ENCODE data around the gene LRP1B. TPM values are rescaled to one million over a fixed set of nuclear protein-coding genes. Genes with fewer than 3 reads are reported as not detected.
"Not testable (repeated sequence)": the region's sequence is repeated elsewhere in the genome, so short reads cannot be mapped to it uniquely, and the experiment has no call there.

Gene LRP1B
- total RNA-seq, 2 donors from 2014 or later: 0.02 TPM; not detected in 1

- H3K4me1 Mint-ChIP-seq: no peaks in the 10 kb centered on the region
- ATAC-seq: no peak
These were observed 36.6 kb downstream of the LRP1B start for GRCh38 chr2:142094233-142094632.

GRCh38 chr2:142088058-142088568 lies 42.7 kb downstream of the LRP1B start:
- ATAC-seq (no peak), DNase-seq (no peak)
- H3K4me1 Mint-ChIP-seq: no peaks in the 10 kb centered on the region
- no peaks in the 10 kb centered on the region for H3K9me3 ChIP-seq (ENCODE audit: control insufficient read depth, low read length, poor library complexity, severe bottlenecking)
- no peak overlapping the region for H3K4me3 Mint-ChIP-seq
- no peaks in the 10 kb centered on the region for H3K27me3 Mint-ChIP-seq
- no peak overlapping the region for H3K27ac Mint-ChIP-seq
- no peaks in the 10 kb centered on the region for H3K36me3 Mint-ChIP-seq (ENCODE audit: low read depth)

More at GRCh38 chr2:142094233-142094632, 36.6 kb downstream of the LRP1B start:
- Mint-ChIP-seq H3K27ac (no peak overlapping the region), H3K27me3 (no peaks in the 10 kb centered on the region), H3K4me3 (no peak overlapping the region), H3K36me3 (ENCODE audit: low read depth) (no peaks in the 10 kb centered on the region)
- H3K9me3 ChIP-seq (ENCODE audit: control insufficient read depth, low read length, poor library complexity, severe bottlenecking): no peaks in the 10 kb centered on the region
- DNase-seq: no peak

- not testable (repeated sequence) for H3K4me1 Mint-ChIP-seq; H3K36me3 Mint-ChIP-seq (ENCODE audit: low read depth); DNase-seq; H3K27ac Mint-ChIP-seq; ATAC-seq; H3K4me3 Mint-ChIP-seq; H3K9me3 ChIP-seq (ENCODE audit: control insufficient read depth, low read length, poor library complexity, severe bottlenecking); H3K27me3 Mint-ChIP-seq
These were observed 43.2 kb downstream of the LRP1B start for GRCh38 chr2:142087585-142087984.

GRCh38 chr2:142082368-142082767 lies 48.4 kb downstream of the LRP1B start:
- H3K27me3 Mint-ChIP-seq: no peaks in the 10 kb centered on the region
- H3K27ac Mint-ChIP-seq: no peak overlapping the region
- no peak overlapping the region for H3K4me3 Mint-ChIP-seq
- H3K36me3 Mint-ChIP-seq (ENCODE audit: low read depth): no peaks in the 10 kb centered on the region
- no peaks in the 10 kb centered on the region for H3K9me3 ChIP-seq (ENCODE audit: control insufficient read depth, low read length, poor library complexity, severe bottlenecking)
- DNase-seq (no peak), ATAC-seq (no peak)
- no peaks in the 10 kb centered on the region for H3K4me1 Mint-ChIP-seq

- Mint-ChIP-seq H3K36me3 (ENCODE audit: low read depth) (no peaks in the 10 kb centered on the region), H3K27me3 (no peaks in the 10 kb centered on the region), H3K27ac (no peak overlapping the region), H3K4me3 (no peak overlapping the region), H3K4me1 (no peaks in the 10 kb centered on the region)
- H3K9me3 ChIP-seq (ENCODE audit: control insufficient read depth, low read length, poor library complexity, severe bottlenecking): no peaks in the 10 kb centered on the region
- DNase-seq (no peak), ATAC-seq (no peak)
These were observed 54.5 kb downstream of the LRP1B start for GRCh38 chr2:142076317-142076716.

GRCh38 chr2:142075826-142076225 lies 55.0 kb downstream of the LRP1B start:
- Mint-ChIP-seq H3K27me3 (no peaks in the 10 kb centered on the region), H3K4me1 (no peaks in the 10 kb centered on the region), H3K4me3 (no peak overlapping the region), H3K36me3 (ENCODE audit: low read depth) (no peaks in the 10 kb centered on the region), H3K27ac (no peak overlapping the region)
- no peaks in the 10 kb centered on the region for H3K9me3 ChIP-seq (ENCODE audit: control insufficient read depth, low read length, poor library complexity, severe bottlenecking)
- ATAC-seq (no peak), DNase-seq (no peak)

- Mint-ChIP-seq H3K4me3 (no peak overlapping the region), H3K36me3 (ENCODE audit: low read depth) (no peaks in the 10 kb centered on the region), H3K27me3 (no peaks in the 10 kb centered on the region), H3K27ac (no peak overlapping the region), H3K4me1 (no peaks in the 10 kb centered on the region)
- no peaks in the 10 kb centered on the region for H3K9me3 ChIP-seq (ENCODE audit: control insufficient read depth, low read length, poor library complexity, severe bottlenecking)
- ATAC-seq (no peak), DNase-seq (no peak)
These were observed 61.4 kb downstream of the LRP1B start for GRCh38 chr2:142069251-142069888.

GRCh38 chr2:142065700-142066099 lies 65.1 kb downstream of the LRP1B start:
- Mint-ChIP-seq H3K36me3 (ENCODE audit: low read depth) (no peaks in the 10 kb centered on the region), H3K4me1 (no peaks in the 10 kb centered on the region), H3K27me3 (no peaks in the 10 kb centered on the region), H3K27ac (no peak overlapping the region), H3K4me3 (no peak overlapping the region)
- no peak for ATAC-seq
- H3K9me3 ChIP-seq (ENCODE audit: control insufficient read depth, low read length, poor library complexity, severe bottlenecking): no peaks in the 10 kb centered on the region
- DNase-seq: no peak

- Mint-ChIP-seq H3K27ac (no peak overlapping the region), H3K27me3 (no peaks in the 10 kb centered on the region), H3K4me3 (no peak overlapping the region), H3K36me3 (ENCODE audit: low read depth) (no peaks in the 10 kb centered on the region), H3K4me1 (no peaks in the 10 kb centered on the region)
- H3K9me3 ChIP-seq (ENCODE audit: control insufficient read depth, low read length, poor library complexity, severe bottlenecking): no peaks in the 10 kb centered on the region
- ATAC-seq: no peak
- no peak for DNase-seq
These were observed 65.7 kb downstream of the LRP1B start for GRCh38 chr2:142065156-142065555.

GRCh38 chr2:142061733-142062132 lies 69.1 kb downstream of the LRP1B start:
- Mint-ChIP-seq H3K4me1 (no peaks in the 10 kb centered on the region), H3K27me3 (no peaks in the 10 kb centered on the region), H3K36me3 (ENCODE audit: low read depth) (no peaks in the 10 kb centered on the region), H3K4me3 (no peak overlapping the region), H3K27ac (no peak overlapping the region)
- H3K9me3 ChIP-seq (ENCODE audit: control insufficient read depth, low read length, poor library complexity, severe bottlenecking): no peaks in the 10 kb centered on the region
- DNase-seq (no peak), ATAC-seq (no peak)

- Mint-ChIP-seq H3K27me3 (no peaks in the 10 kb centered on the region), H3K36me3 (ENCODE audit: low read depth) (no peaks in the 10 kb centered on the region), H3K4me3 (no peak overlapping the region), H3K4me1 (no peaks in the 10 kb centered on the region), H3K27ac (no peak overlapping the region)
- no peak for DNase-seq
- no peaks in the 10 kb centered on the region for H3K9me3 ChIP-seq (ENCODE audit: control insufficient read depth, low read length, poor library complexity, severe bottlenecking)
- ATAC-seq: no peak
These were observed 72.7 kb downstream of the LRP1B start for GRCh38 chr2:142058149-142058548.

GRCh38 chr2:142056784-142057183 lies 74.0 kb downstream of the LRP1B start:
- no peaks in the 10 kb centered on the region for H3K36me3 Mint-ChIP-seq (ENCODE audit: low read depth)
- ATAC-seq: no peak
- no peaks in the 10 kb centered on the region for H3K9me3 ChIP-seq (ENCODE audit: control insufficient read depth, low read length, poor library complexity, severe bottlenecking)
- no peaks in the 10 kb centered on the region for H3K27me3 Mint-ChIP-seq
- no peak overlapping the region for H3K27ac Mint-ChIP-seq
- H3K4me3 Mint-ChIP-seq: no peak overlapping the region
- no peak for DNase-seq
- H3K4me1 Mint-ChIP-seq: no peaks in the 10 kb centered on the region

- no peaks in the 10 kb centered on the region for H3K27me3 Mint-ChIP-seq
- H3K9me3 ChIP-seq (ENCODE audit: control insufficient read depth, low read length, poor library complexity, severe bottlenecking): no peaks in the 10 kb centered on the region
- no peak overlapping the region for H3K27ac Mint-ChIP-seq
- no peaks in the 10 kb centered on the region for H3K36me3 Mint-ChIP-seq (ENCODE audit: low read depth)
- no peaks in the 10 kb centered on the region for H3K4me1 Mint-ChIP-seq
- no peak overlapping the region for H3K4me3 Mint-ChIP-seq
- ATAC-seq (no peak), DNase-seq (no peak)
These were observed 78.5 kb downstream of the LRP1B start for GRCh38 chr2:142052220-142052863.

- no peaks in the 10 kb centered on the region for H3K4me1 Mint-ChIP-seq
- H3K27ac Mint-ChIP-seq: no peak overlapping the region
- no peaks in the 10 kb centered on the region for H3K36me3 Mint-ChIP-seq (ENCODE audit: low read depth)
- no peak for DNase-seq
- no peak for ATAC-seq
- H3K27me3 Mint-ChIP-seq: no peaks in the 10 kb centered on the region
- no peaks in the 10 kb centered on the region for H3K9me3 ChIP-seq (ENCODE audit: control insufficient read depth, low read length, poor library complexity, severe bottlenecking)
- no peak overlapping the region for H3K4me3 Mint-ChIP-seq
These were observed 82.2 kb downstream of the LRP1B start for GRCh38 chr2:142048581-142048980.

Data from T-helper 17 cell (primary cell).